H9 (cell line): Measurements from ENCODE around the gene OXCT1. TPM values are rescaled to one million over a fixed set of nuclear protein-coding genes. Genes with fewer than 3 reads are reported as not detected.

ENCODE experiments used
- DNase-seq: peaks from one replicate; pipeline ENCODE4 v3.0.0-alpha.2; 2017
- H2AFZ ChIP-seq: one replicate; pipeline ENCODE4 v1.6.1; 2013; ENCODE audit warnings: mild to moderate bottlenecking, low read length, control low read depth, moderate library complexity
- H2AK5ac ChIP-seq: 2 replicates; pipeline ENCODE4 v1.6.1; 2013; ENCODE audit warnings: low read length, control low read depth, mixed read lengths; ENCODE audit not compliant: insufficient read length
- H2BK120ac ChIP-seq: one replicate; pipeline ENCODE4 v1.6.1; 2013; ENCODE audit warnings: low read depth, mild to moderate bottlenecking, low read length, control low read depth, inconsistent platforms; ENCODE audit not compliant: poor library complexity, severe bottlenecking
- H2BK12ac ChIP-seq: 2 replicates; pipeline ENCODE4 v1.6.1; 2013; ENCODE audit warnings: low read length, control low read depth, mixed read lengths, low read depth; ENCODE audit not compliant: insufficient read length
- H2BK15ac ChIP-seq: 2 replicates; pipeline ENCODE4 v1.6.1; 2013; ENCODE audit warnings: low read depth, low read length, control low read depth
- H2BK20ac ChIP-seq: one replicate; pipeline ENCODE4 v1.6.1; 2013; ENCODE audit warnings: low read depth, mild to moderate bottlenecking, low read length, control low read depth, inconsistent platforms; ENCODE audit not compliant: poor library complexity, severe bottlenecking
- H2BK5ac ChIP-seq: 2 replicates; pipeline ENCODE4 v1.6.1; 2013; ENCODE audit warnings: low read length, control low read depth, mixed read lengths; ENCODE audit not compliant: insufficient read length
- H3K14ac ChIP-seq: 2 replicates; pipeline ENCODE4 v1.6.1; 2013; ENCODE audit warnings: low read length, control low read depth; ENCODE audit not compliant: insufficient read depth
- H3K18ac ChIP-seq: 2 replicates; pipeline ENCODE4 v1.6.1; 2013; ENCODE audit warnings: low read depth, mild to moderate bottlenecking, mixed read lengths, low read length, control low read depth; ENCODE audit not compliant: insufficient read length
- H3K23ac ChIP-seq: 2 replicates; pipeline ENCODE4 v1.6.1; 2013; ENCODE audit warnings: low read length, control low read depth, mixed read lengths, low read depth; ENCODE audit not compliant: insufficient read length
- H3K23me2 ChIP-seq: 2 replicates; pipeline ENCODE4 v1.6.1; 2013; ENCODE audit warnings: low read depth, mild to moderate bottlenecking, mixed read lengths, low read length, control low read depth; ENCODE audit not compliant: insufficient read length, poor library complexity, severe bottlenecking
- H3K27ac ChIP-seq: 2 replicates; pipeline ENCODE4 v1.5.1; 2013; ENCODE audit warnings: low read length, control low read depth, mixed read lengths, low read depth; ENCODE audit not compliant: insufficient read length
- H3K27me3 ChIP-seq: 2 replicates; pipeline ENCODE4 v1.6.1; 2013; ENCODE audit warnings: low read length, control low read depth, inconsistent platforms; ENCODE audit not compliant: insufficient read depth
- H3K4ac ChIP-seq: 2 replicates; pipeline ENCODE4 v1.6.1; 2013; ENCODE audit warnings: low read depth, mild to moderate bottlenecking, control low read depth, inconsistent platforms, low read length, moderate library complexity
- H3K4me1 ChIP-seq: 2 replicates; pipeline ENCODE4 v1.6.1; 2013; ENCODE audit warnings: low read length, control low read depth, inconsistent platforms; ENCODE audit not compliant: insufficient read depth
- H3K4me2 ChIP-seq: 2 replicates; pipeline ENCODE4 v1.6.1; 2013; ENCODE audit warnings: low read length, control low read depth, mixed read lengths; ENCODE audit not compliant: insufficient read length, insufficient read depth
- H3K56ac ChIP-seq: 2 replicates; pipeline ENCODE4 v1.6.1; 2013; ENCODE audit warnings: low read depth, mild to moderate bottlenecking, mixed read lengths, low read length, control low read depth; ENCODE audit not compliant: insufficient read length
- H3K79me1 ChIP-seq: 2 replicates; pipeline ENCODE4 v1.6.1; 2013; ENCODE audit warnings: low read depth, mild to moderate bottlenecking, moderate library complexity, low read length, control low read depth, inconsistent platforms; ENCODE audit not compliant: insufficient read depth, poor library complexity, severe bottlenecking
- H3K79me2 ChIP-seq: 2 replicates; pipeline ENCODE4 v1.6.1; 2013; ENCODE audit warnings: low read length, control low read depth, inconsistent platforms; ENCODE audit not compliant: insufficient read depth
- H3K9ac ChIP-seq: 2 replicates; pipeline ENCODE4 v1.6.1; 2013; ENCODE audit warnings: low read length, control low read depth, mixed read lengths; ENCODE audit not compliant: insufficient read length; ENCODE audit errors: extremely low read depth
- H3K9me3 ChIP-seq: one replicate; pipeline ENCODE4 v1.6.1; 2013; ENCODE audit warnings: low read depth, low read length, inconsistent platforms; ENCODE audit not compliant: control insufficient read depth
- H3T11ph ChIP-seq: one replicate; pipeline ENCODE4 v1.6.1; 2013; ENCODE audit warnings: mild to moderate bottlenecking, low read length, control low read depth, inconsistent platforms
- H4K20me1 ChIP-seq: one replicate; pipeline ENCODE4 v1.6.1; 2013; ENCODE audit not compliant: control insufficient read depth, insufficient read length, insufficient read depth
- H4K5ac ChIP-seq: 2 replicates; pipeline ENCODE4 v1.6.1; 2013; ENCODE audit warnings: low read depth, mild to moderate bottlenecking, mixed read lengths, low read length, control low read depth; ENCODE audit not compliant: insufficient read length
- H4K8ac ChIP-seq: replicated peaks from 2 replicates; pipeline ENCODE4 v1.6.1; 2013; ENCODE audit warnings: low read length, control low read depth, mixed read lengths, low read depth; ENCODE audit not compliant: insufficient read length
- H4K91ac ChIP-seq: 2 replicates; pipeline ENCODE4 v1.6.1; 2013; ENCODE audit warnings: low read depth, mild to moderate bottlenecking, moderate library complexity, mixed read lengths, low read length, control low read depth; ENCODE audit not compliant: insufficient read length
- H3K27ac Mint-ChIP-seq, 3 experiments: 2 replicates in 2 of 3; 3 replicates in 1 of 3; pipeline ENCODE4 v1.8.0; 2020 to 2021; ENCODE audit warnings: mixed read lengths in 3 of 3, mild to moderate bottlenecking in 1 of 3, moderate library complexity in 1 of 3
- H3K27me3 Mint-ChIP-seq: 2 replicates; pipeline ENCODE4 v1.8.0; 2021; ENCODE audit warnings: low read depth, mild to moderate bottlenecking, moderate library complexity, mixed read lengths
- H3K36me3 Mint-ChIP-seq, 3 experiments: 2 replicates in 2 of 3; 3 replicates in 1 of 3; pipeline ENCODE4 v1.8.0; 2020 to 2021; ENCODE audit warnings: low read depth in 3 of 3, mixed read lengths in 3 of 3; ENCODE audit not compliant: insufficient read depth in 1 of 3
- H3K4me1 Mint-ChIP-seq, 2 experiments: 2 replicates each; pipeline ENCODE4 v1.8.0; 2020; ENCODE audit warnings: mixed read lengths in 2 of 2
- H3K4me3 Mint-ChIP-seq, 2 experiments: 2 replicates in 1 of 2; 3 replicates in 1 of 2; pipeline ENCODE4 v1.8.0; 2020 to 2021; ENCODE audit warnings: mild to moderate bottlenecking in 2 of 2, mixed read lengths in 2 of 2, moderate library complexity in 1 of 2
- H3K9me3 Mint-ChIP-seq, 2 experiments: 2 replicates in 1 of 2; 3 replicates in 1 of 2; pipeline ENCODE4 v1.8.0; 2020; ENCODE audit warnings: mild to moderate bottlenecking in 2 of 2, mixed read lengths in 2 of 2, moderate library complexity in 1 of 2
- WGBS: extraction: QIAGEN DNeasy Blood & Tissue Kit; methylation state at CpG from one replicate; pipeline ENCODE4 v1.1.7; 2013; ENCODE audit warnings: missing lambda C conversion rate, low lambda C conversion rate, mixed read lengths; ENCODE audit not compliant: insufficient read length; ENCODE audit errors: extremely low coverage; 5-methylcytosine and 5-hydroxymethylcytosine counted together
- total RNA-seq: library from RNA; stranded (reverse); gene quantifications from 2 replicates; pipeline ENCODE4 v1.2.1, GENCODE V29; 2021
- TF ChIP-seq, protein P1 (sequence below): fragments of 200-600 bp; sonication (generic); conservative IDR thresholded peaks from 3 replicates; pipeline ENCODE4 v1.8.0; 2021; ENCODE audit warnings: antibody characterized with exemption, mild to moderate bottlenecking

OXCT1 gene
- total RNA-seq, 1 experiment from 2014 or later, result 25.6 TPM

GRCh38 chr5:41761663-41762062 is 108.6 kb downstream of the OXCT1 start:
- no peak overlapping the region for H3K14ac ChIP-seq
- no peaks in the 10 kb centered on the region for H3K23me2 ChIP-seq
- TF ChIP-seq, protein P1, sequence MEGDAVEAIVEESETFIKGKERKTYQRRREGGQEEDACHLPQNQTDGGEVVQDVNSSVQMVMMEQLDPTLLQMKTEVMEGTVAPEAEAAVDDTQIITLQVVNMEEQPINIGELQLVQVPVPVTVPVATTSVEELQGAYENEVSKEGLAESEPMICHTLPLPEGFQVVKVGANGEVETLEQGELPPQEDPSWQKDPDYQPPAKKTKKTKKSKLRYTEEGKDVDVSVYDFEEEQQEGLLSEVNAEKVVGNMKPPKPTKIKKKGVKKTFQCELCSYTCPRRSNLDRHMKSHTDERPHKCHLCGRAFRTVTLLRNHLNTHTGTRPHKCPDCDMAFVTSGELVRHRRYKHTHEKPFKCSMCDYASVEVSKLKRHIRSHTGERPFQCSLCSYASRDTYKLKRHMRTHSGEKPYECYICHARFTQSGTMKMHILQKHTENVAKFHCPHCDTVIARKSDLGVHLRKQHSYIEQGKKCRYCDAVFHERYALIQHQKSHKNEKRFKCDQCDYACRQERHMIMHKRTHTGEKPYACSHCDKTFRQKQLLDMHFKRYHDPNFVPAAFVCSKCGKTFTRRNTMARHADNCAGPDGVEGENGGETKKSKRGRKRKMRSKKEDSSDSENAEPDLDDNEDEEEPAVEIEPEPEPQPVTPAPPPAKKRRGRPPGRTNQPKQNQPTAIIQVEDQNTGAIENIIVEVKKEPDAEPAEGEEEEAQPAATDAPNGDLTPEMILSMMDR, result no peak
- Mint-ChIP-seq H3K27ac (no peak overlapping the region), H3K4me1 (peaks cover 3 to 5% of the 10 kb centered on the region in 2 experiments; a peak in 1 of 4 replicates), H3K4me3 (no peak overlapping the region), H3K36me3 (peaks cover 0 to 10% (median 0%) of the 10 kb centered on the region in 3 experiments; a peak in 3 of 7 replicates), H3K9me3 (no peaks in the 10 kb centered on the region), H3K27me3 (no peaks in the 10 kb centered on the region)
- no peak overlapping the region for H4K8ac ChIP-seq
- H3K56ac ChIP-seq, result no peak overlapping the region
- no peak overlapping the region for H3K4ac ChIP-seq
- H3K23ac ChIP-seq, result no peak overlapping the region
- no CpG with 5 or more reads among the region's 1 CpG for WGBS
- no peak overlapping the region for H2BK20ac ChIP-seq
- no peak overlapping the region for H2AFZ ChIP-seq
- no peak overlapping the region for H2AK5ac ChIP-seq
- no peak overlapping the region for H3K4me2 ChIP-seq
- H2BK15ac ChIP-seq, result no peak overlapping the region
- H2BK12ac ChIP-seq, result no peak overlapping the region
- H3K9me3 ChIP-seq, result no peaks in the 10 kb centered on the region
- no peaks in the 10 kb centered on the region for H3K79me2 ChIP-seq
- no peaks in the 10 kb centered on the region for H3K4me1 ChIP-seq
- no peak overlapping the region for H2BK120ac ChIP-seq
- H3K27ac ChIP-seq, result no peak overlapping the region
- H3T11ph ChIP-seq, result no peak overlapping the region
- no peak for DNase-seq
- no peak overlapping the region for H3K9ac ChIP-seq
- no peaks in the 10 kb centered on the region for H3K79me1 ChIP-seq
- no peak overlapping the region for H4K5ac ChIP-seq
- H4K91ac ChIP-seq, result no peak overlapping the region
- H3K18ac ChIP-seq, result no peak overlapping the region
- no peaks in the 10 kb centered on the region for H4K20me1 ChIP-seq
- H2BK5ac ChIP-seq, result no peak overlapping the region
- H3K27me3 ChIP-seq, result no peaks in the 10 kb centered on the region
